GM12873 (cell line): ENCODE results near the gene PARD3B.

Source experiments
- TF ChIP-seq, protein P1 (sequence below): IDR thresholded peaks from 2 replicates; pipeline ENCODE4 v1.5.1; 2012; ENCODE audit warnings: low read depth, mild to moderate bottlenecking, moderate library complexity, low read length, control low read depth; ENCODE audit not compliant: insufficient read depth; ENCODE audit errors: missing control alignments

PARD3B gene

DNA sequence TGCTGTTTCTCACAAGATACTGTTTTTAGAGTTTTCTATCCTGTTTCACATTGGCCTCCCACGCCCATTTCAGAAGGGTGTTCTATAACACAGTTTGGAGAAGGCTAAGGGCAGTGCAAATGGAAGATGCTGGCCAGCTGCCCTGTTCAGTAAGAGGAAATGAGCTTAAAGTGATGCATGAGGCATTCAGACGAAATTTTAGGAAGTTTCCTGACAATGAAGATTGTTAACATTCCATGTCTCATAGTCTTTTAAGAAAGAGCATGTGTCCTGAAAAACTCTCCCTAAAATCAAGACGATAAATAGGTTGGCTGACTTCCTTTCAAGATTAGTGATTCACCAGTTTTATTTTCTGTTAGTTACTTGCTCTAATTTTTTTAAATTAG lies 652.9 kb downstream of the PARD3B start:
- TF ChIP-seq, protein P1, sequence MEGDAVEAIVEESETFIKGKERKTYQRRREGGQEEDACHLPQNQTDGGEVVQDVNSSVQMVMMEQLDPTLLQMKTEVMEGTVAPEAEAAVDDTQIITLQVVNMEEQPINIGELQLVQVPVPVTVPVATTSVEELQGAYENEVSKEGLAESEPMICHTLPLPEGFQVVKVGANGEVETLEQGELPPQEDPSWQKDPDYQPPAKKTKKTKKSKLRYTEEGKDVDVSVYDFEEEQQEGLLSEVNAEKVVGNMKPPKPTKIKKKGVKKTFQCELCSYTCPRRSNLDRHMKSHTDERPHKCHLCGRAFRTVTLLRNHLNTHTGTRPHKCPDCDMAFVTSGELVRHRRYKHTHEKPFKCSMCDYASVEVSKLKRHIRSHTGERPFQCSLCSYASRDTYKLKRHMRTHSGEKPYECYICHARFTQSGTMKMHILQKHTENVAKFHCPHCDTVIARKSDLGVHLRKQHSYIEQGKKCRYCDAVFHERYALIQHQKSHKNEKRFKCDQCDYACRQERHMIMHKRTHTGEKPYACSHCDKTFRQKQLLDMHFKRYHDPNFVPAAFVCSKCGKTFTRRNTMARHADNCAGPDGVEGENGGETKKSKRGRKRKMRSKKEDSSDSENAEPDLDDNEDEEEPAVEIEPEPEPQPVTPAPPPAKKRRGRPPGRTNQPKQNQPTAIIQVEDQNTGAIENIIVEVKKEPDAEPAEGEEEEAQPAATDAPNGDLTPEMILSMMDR, result no peak

DNA sequence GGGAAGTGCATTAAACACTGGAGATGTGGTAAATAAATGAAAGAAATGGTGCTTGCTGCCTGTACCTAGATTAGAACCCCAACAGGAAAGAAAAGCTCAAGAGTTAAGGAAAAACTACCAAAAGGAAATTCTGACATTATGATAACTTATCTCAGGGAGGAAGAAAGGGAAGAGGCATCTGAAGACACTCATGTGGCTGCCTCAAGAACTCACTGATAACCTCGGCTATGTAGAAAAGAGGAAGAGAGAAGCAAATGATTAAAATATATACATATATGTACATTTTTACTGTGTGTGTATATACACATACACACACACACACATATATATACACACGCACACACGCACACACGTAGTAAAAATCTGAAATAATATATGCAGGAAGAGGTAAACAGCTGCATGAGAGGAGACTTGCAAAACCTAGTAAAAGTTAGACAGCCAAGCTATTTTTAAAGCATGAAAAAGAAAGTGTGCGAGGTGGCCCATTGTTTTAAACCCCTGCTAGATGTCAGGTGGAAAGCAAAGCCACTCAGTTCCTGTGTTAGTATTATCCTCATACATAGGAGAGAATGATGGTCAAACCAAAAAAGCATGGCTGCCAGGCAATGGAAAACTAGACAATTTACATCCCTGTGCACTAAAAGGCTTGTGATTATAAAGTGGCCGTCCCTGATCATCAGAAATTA lies 654.0 kb downstream of the PARD3B start:
- TF ChIP-seq, protein P1, result no peak

DNA sequence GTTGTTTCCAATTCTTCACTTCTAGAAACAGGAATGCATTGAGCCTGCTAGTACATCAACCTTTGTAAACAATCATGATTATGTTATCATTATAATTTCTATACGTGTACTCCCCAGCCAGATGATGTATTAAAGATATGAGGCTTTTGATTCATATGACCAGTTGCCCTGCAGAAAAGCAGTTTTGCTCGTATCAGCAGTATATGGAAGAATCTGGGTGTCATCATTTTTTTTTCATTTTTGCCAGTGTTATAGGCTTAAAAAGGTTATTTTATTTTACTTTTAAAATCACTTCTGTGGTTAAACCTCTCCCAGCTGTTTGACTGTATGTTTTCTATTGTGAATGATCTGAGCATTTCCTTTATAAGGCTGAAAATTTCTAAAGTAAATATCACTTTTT lies 665.2 kb downstream of the PARD3B start:
- TF ChIP-seq, protein P1, result no peak

DNA sequence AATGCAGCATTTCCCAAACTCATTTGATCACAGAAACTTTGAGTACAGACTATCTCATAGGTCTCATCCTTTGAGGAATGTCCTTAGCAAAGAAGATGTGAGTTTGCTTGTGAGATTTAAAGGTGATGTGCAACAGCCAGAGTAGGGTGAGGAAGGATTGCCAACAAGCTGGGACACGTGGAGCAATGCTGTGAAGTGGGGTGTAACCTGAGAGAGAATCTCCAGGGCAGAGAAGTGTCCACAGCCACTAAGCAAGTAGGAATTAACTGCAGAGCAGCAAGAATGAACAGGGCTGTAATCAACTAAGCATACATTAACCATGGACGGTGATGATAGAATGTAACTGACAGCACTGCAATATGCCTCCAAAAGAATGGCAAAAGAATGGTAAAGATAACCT lies 667.1 kb downstream of the PARD3B start:
- TF ChIP-seq, protein P1, result no peak

DNA sequence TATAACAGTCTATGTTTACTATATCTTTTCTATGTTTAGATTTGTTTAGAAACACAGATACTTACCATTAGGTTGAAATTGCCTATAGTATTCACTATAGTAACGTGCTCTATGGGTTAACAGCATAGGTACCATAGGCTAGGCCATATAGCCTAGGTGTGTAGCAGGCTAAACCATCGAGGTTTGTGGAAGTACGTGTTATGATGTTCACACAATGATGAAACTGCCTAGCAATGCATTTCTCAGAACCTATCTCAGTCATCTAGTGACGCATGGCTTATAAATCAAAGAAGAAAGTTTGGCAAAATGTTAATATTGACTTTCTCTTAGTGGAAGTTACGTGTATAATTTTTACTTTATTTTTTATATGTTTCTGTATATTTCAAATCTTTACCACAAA lies 670.8 kb downstream of the PARD3B start:
- TF ChIP-seq, protein P1, result no peak

DNA sequence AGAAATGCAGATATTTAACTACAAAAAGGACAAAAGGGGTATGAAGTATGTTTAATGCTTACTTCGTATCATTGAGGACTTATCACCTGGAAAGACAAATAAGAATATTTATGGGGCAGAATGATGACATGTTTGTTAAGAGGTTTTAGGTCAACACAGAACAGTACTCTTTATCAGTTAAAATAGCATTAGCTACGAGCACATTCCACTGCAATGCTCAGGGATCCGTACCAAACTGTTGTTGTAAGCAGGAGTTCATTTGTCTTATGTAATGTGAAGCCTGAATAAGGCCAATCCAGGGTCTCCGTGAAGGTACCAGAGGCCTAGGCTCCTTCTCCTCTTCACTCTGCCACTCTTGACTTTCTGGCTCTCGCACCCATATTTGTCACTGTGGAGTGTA lies 671.3 kb downstream of the PARD3B start:
- TF ChIP-seq, protein P1, result no peak

DNA sequence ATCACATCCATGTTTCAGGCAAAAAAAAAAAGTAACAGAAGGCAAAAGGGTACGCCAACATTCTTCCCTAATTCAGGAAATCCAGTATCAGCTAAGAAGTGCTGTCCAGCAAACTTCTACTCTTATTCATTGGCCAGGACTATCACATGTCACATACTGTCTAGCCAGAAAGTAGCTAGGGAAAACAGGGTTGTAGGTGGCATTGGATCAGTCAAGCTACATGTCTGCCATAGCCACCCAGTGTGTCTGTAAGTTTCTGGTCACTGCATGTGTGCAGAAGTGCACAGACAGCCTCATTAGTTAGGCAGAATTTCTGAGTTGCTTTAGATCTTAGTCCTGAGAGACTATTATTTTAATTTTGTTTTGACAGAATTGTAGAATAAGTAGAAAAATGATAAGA lies 671.7 kb downstream of the PARD3B start:
- TF ChIP-seq, protein P1, result no peak
